Hepatocyte (in vitro differentiated cells): ENCODE data around the gene WHRN. TPM values are rescaled to one million over a fixed set of nuclear protein-coding genes. Genes with fewer than 3 reads are reported as not detected.

Experiments
- DNase-seq: peaks from one replicate; pipeline ENCODE4 v3.0.0-alpha.2; 2016; ENCODE audit warnings: low spot score
- H2AFZ ChIP-seq: fragments of 200-600 bp; sonication (generic); 2 replicates; pipeline ENCODE4 v1.6.0; 2016; ENCODE audit warnings: antibody characterized with exemption, mild to moderate bottlenecking
- H3K27ac ChIP-seq: fragments of 200-600 bp; sonication (generic); 2 replicates; pipeline ENCODE4 v1.5.1; 2016; ENCODE audit warnings: mild to moderate bottlenecking
- H3K27me3 ChIP-seq: fragments of 200-600 bp; sonication (generic); 2 replicates; pipeline ENCODE4 v1.6.1; 2016
- H3K36me3 ChIP-seq: fragments of 200-600 bp; sonication (generic); replicated peaks from 2 replicates; pipeline ENCODE4 v1.5.1; 2016; ENCODE audit warnings: low read depth; ENCODE audit not compliant: insufficient read depth
- H3K4me1 ChIP-seq: fragments of 200-600 bp; sonication (generic); 2 replicates; pipeline ENCODE4 v1.5.1; 2016; ENCODE audit warnings: mild to moderate bottlenecking, moderate library complexity; ENCODE audit not compliant: insufficient read depth
- H3K4me2 ChIP-seq: fragments of 200-600 bp; sonication (generic); 2 replicates; pipeline ENCODE4 v1.6.0; 2016
- H3K4me3 ChIP-seq: fragments of 200-600 bp; sonication (generic); 2 replicates; pipeline ENCODE4 v1.5.1; 2016; ENCODE audit warnings: mild to moderate bottlenecking
- H3K79me2 ChIP-seq: fragments of 200-600 bp; sonication (generic); 2 replicates; pipeline ENCODE4 v1.6.0; 2017; ENCODE audit warnings: mild to moderate bottlenecking
- H3K9me2 ChIP-seq: fragments of 200-600 bp; sonication (generic); replicated peaks from 2 replicates; pipeline ENCODE4 v1.6.0; 2017; ENCODE audit warnings: mild to moderate bottlenecking; ENCODE audit not compliant: insufficient read depth
- H3K9me3 ChIP-seq: fragments of 200-600 bp; sonication (generic); 2 replicates; pipeline ENCODE4 v1.5.1; 2016; ENCODE audit warnings: low read depth, mild to moderate bottlenecking
- H4K20me1 ChIP-seq: fragments of 200-600 bp; sonication (generic); 2 replicates; pipeline ENCODE4 v1.6.0; 2016; ENCODE audit warnings: mild to moderate bottlenecking; ENCODE audit not compliant: insufficient read depth, poor library complexity, severe bottlenecking
- EZH2 ChIP-seq: fragments of 200-600 bp; sonication (generic); IDR thresholded peaks from 2 replicates; pipeline ENCODE4 v1.6.1; 2016; ENCODE audit warnings: antibody characterized with exemption, mild to moderate bottlenecking, borderline replicate concordance
- EZH2phosphoT487 ChIP-seq: fragments of 200-600 bp; sonication (generic); IDR thresholded peaks from one replicate; pipeline ENCODE4 v1.6.1; 2018; ENCODE audit warnings: antibody characterized with exemption, mild to moderate bottlenecking, low read depth, moderate library complexity; ENCODE audit not compliant: unreplicated experiment, severe bottlenecking
- WGBS: methylation state at CpG from one replicate; pipeline ENCODE4 v1.1.6; 2016; ENCODE audit warnings: low lambda C conversion rate; ENCODE audit errors: missing lambda C conversion rate; 5-methylcytosine and 5-hydroxymethylcytosine counted together
- polyA plus RNA-seq: library from polyadenylated mRNA; unstranded; fragments of >200 nt; fragmentation: Nextera tagmentation; extraction: Ambion mirVana; gene quantifications from 2 replicates; pipeline ENCODE4 v1.2.1, GENCODE V29; 2016
- total RNA-seq: library from RNA; depleted of rRNA; stranded (reverse); fragments of >200 nt; gene quantifications from 2 replicates; pipeline ENCODE4 v1.2.3, GENCODE V29; 2014
- TF ChIP-seq, protein P1 (sequence below): fragments of 200-600 bp; sonication (generic); IDR thresholded peaks from 2 replicates; pipeline ENCODE4 v1.5.1; 2016; ENCODE audit warnings: antibody characterized with exemption, mild to moderate bottlenecking; ENCODE audit not compliant: poor library complexity

The WHRN gene
- total and polyA plus RNA-seq, 2 experiments from 2014 or later, result 3.2 to 6.6 TPM

DNA sequence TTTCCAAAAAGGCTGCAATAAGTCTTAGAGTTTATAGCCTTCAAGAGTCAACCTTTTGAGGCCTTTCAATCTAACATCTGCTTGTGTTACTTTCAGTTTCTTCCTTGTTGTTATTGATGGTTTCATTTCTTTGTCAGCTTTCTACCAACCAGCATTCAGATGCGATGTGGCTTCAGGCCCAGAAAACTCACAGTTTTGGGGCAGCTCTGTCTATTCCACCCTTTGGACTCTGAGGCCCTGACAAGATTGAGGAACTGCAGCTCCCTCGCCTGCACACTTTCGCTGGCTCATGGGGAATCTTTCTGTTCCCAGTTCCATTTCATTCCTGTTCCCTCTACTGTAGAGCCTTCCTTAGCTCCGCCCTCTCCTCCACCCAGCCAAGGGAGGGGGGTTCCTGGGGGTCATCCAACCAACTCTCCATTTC is 13.3 kb upstream of the WHRN start:
- Histone ChIP-seq H3K36me3 (no peaks in the 10 kb centered on the region), H3K9me2 (no peaks in the 10 kb centered on the region), H3K9me3 (no peaks in the 10 kb centered on the region), H3K27me3 (peaks cover 20% of the 10 kb centered on the region), H2AFZ (no peak overlapping the region), H3K4me3 (no peak overlapping the region), H3K27ac (no peak overlapping the region), H3K4me1 (no peaks in the 10 kb centered on the region), H3K79me2 (no peaks in the 10 kb centered on the region), H4K20me1 (no peaks in the 10 kb centered on the region), H3K4me2 (no peak overlapping the region)
- TF ChIP-seq EZH2phosphoT487 (no peak), EZH2 (no peak)
- TF ChIP-seq, protein P1, sequence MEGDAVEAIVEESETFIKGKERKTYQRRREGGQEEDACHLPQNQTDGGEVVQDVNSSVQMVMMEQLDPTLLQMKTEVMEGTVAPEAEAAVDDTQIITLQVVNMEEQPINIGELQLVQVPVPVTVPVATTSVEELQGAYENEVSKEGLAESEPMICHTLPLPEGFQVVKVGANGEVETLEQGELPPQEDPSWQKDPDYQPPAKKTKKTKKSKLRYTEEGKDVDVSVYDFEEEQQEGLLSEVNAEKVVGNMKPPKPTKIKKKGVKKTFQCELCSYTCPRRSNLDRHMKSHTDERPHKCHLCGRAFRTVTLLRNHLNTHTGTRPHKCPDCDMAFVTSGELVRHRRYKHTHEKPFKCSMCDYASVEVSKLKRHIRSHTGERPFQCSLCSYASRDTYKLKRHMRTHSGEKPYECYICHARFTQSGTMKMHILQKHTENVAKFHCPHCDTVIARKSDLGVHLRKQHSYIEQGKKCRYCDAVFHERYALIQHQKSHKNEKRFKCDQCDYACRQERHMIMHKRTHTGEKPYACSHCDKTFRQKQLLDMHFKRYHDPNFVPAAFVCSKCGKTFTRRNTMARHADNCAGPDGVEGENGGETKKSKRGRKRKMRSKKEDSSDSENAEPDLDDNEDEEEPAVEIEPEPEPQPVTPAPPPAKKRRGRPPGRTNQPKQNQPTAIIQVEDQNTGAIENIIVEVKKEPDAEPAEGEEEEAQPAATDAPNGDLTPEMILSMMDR, result no peak
- WGBS, result 84% methylated on average over 4 of the region's 4 CpGs
- no peak for DNase-seq

DNA sequence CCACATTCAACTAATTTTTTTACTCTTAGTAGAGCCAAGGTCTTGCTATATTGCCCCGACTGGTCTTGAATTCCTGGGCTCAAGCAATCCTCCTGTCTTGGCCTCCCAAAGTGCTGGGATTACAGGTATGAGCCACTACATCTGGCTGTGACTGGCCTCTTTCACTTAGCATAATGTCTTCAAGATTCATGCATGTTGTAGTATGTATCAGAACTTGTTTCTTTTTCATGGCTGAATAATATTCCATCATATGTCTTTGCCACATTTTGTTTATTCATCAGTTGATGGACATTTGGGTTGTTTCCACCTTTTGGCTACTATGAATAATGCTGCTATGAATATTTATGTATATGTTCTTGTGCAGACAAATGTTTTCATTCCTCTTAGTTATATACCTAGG is 12.8 kb upstream of the WHRN start:
- no peaks in the 10 kb centered on the region for H3K9me3 ChIP-seq
- 100% methylated on average over 1 of the region's 1 CpG for WGBS
- no peak overlapping the region for H3K4me3 ChIP-seq
- TF ChIP-seq EZH2, result no peak
- TF ChIP-seq, protein P1, result no peak
- TF ChIP-seq EZH2phosphoT487, result no peak
- H4K20me1 ChIP-seq, result no peaks in the 10 kb centered on the region
- H3K36me3 ChIP-seq, result no peaks in the 10 kb centered on the region
- H3K27ac ChIP-seq, result no peak overlapping the region
- H3K9me2 ChIP-seq, result no peaks in the 10 kb centered on the region
- no peak overlapping the region for H2AFZ ChIP-seq
- no peak for DNase-seq
- H3K79me2 ChIP-seq, result no peaks in the 10 kb centered on the region
- H3K27me3 ChIP-seq, result peaks cover 19% of the 10 kb centered on the region
- no peaks in the 10 kb centered on the region for H3K4me1 ChIP-seq
- H3K4me2 ChIP-seq, result no peak overlapping the region

DNA sequence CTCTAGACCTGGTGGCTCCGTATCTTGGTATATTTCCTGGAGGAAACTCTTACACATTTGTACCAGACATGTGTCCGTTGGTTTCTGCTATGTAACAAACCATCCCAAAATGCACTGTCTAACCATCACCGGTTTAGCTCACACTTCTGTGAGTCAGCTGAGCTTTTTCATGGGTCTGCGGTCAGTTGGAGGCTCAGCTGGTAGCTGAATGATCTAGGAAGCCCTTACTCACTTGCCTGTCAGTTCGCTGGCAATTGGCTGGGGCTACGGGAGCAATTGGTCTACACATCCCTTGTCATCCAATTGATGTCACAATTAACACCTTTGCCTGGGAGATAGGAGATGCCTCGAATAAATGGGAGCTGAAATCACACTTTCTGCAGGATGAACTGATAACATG is 11.6 kb upstream of the WHRN start:
- Histone ChIP-seq H3K27me3 (peaks cover 19% of the 10 kb centered on the region), H3K4me2 (no peak overlapping the region), H3K4me1 (no peaks in the 10 kb centered on the region), H3K36me3 (no peaks in the 10 kb centered on the region), H2AFZ (no peak overlapping the region), H3K27ac (no peak overlapping the region), H3K79me2 (no peaks in the 10 kb centered on the region), H4K20me1 (no peaks in the 10 kb centered on the region), H3K9me3 (no peaks in the 10 kb centered on the region), H3K9me2 (no peaks in the 10 kb centered on the region), H3K4me3 (no peak overlapping the region)
- DNase-seq, result no peak
- TF ChIP-seq EZH2phosphoT487 (no peak), EZH2 (no peak)
- TF ChIP-seq, protein P1, result no peak
- WGBS, result 66% methylated on average over 7 of the region's 7 CpGs

DNA sequence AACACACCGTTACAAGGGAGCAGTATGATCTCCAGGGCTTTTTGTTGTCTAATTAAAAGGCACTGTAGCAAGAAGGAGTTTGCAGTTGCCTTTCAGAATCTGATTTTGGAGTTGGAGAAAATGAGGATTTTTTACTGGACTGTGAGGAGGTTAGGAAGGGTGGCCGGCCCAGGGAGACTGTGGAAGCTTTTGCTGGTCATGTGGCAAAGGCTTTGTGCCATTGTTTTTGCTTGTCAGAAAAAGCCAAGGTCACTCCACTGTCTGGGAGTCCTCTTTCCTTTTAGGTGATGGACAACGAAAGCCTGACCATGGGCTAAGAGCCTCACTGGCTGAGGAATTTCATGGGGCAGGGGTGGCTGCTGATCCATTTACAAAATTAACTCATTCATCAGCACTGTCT is 10.3 kb upstream of the WHRN start:
- 69% methylated on average over 3 of the region's 3 CpGs for WGBS

More for the DNA sequence above, 10.3 kb upstream of the WHRN start:
- Histone ChIP-seq H3K27me3 (peaks cover 19% of the 10 kb centered on the region), H3K79me2 (no peaks in the 10 kb centered on the region), H3K9me3 (no peaks in the 10 kb centered on the region), H3K4me2 (no peak overlapping the region), H3K4me3 (no peak overlapping the region), H3K27ac (no peak overlapping the region), H4K20me1 (no peaks in the 10 kb centered on the region), H3K4me1 (no peaks in the 10 kb centered on the region), H2AFZ (no peak overlapping the region), H3K9me2 (no peaks in the 10 kb centered on the region), H3K36me3 (no peaks in the 10 kb centered on the region)
- TF ChIP-seq EZH2phosphoT487 (no peak), EZH2 (no peak)
- DNase-seq, result no peak
